ENCODE data around the gene DTYMK.
"Not testable (repeated sequence)": the region's sequence is repeated elsewhere in the genome, so short reads cannot be mapped to it uniquely, and the experiment has no call there.

DTYMK gene

DNA sequence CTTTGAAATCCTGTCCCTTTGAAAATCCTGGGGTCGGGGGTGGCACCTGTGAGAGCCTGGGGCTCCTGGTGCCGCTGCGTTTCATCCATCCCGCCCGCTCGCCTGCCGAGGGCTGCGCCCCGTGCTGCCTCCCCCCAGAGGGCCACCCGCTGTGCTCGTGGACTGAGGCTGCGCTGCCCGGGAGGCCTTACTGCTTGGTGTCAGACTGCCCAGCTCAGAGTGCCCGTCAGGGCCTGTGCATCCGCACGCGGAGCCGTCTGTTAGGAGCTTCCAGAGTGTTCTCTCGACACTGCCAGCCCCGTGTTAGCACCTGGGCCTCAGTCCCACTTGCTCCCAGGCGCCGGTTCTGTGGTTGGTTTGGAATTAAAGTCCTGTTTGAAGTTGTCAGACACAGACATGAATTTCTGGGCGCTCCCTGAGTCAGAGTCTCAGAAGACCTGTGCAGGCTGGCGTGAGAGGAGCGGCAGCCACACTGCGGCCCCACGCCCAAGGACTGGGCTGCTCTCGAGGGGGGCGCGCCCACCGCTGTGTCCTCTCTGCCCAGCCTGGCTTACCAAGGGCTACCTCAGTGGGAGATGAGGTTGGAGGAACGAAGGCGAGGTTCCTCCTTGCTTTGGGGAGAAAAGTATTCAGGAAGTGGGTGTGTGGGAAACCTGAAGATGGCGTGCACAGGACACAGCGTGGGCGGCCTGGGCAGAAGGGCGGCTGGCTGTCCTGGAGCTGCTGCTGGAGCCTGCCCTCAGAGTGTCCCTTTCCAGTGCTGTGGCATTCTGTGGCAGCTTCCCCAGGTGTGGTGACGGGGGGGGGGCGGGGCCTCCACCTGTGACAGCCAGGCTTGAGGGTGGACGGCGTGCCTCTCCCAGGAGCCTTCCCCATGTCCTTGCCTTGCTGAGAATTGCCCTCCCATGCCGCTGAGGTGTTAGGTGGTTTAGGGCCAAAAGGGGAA is 14.1 kb downstream of the DTYMK start:
- no peak for DNase-seq (ENCODE audit: low read depth in 2 of 2)

DNA sequence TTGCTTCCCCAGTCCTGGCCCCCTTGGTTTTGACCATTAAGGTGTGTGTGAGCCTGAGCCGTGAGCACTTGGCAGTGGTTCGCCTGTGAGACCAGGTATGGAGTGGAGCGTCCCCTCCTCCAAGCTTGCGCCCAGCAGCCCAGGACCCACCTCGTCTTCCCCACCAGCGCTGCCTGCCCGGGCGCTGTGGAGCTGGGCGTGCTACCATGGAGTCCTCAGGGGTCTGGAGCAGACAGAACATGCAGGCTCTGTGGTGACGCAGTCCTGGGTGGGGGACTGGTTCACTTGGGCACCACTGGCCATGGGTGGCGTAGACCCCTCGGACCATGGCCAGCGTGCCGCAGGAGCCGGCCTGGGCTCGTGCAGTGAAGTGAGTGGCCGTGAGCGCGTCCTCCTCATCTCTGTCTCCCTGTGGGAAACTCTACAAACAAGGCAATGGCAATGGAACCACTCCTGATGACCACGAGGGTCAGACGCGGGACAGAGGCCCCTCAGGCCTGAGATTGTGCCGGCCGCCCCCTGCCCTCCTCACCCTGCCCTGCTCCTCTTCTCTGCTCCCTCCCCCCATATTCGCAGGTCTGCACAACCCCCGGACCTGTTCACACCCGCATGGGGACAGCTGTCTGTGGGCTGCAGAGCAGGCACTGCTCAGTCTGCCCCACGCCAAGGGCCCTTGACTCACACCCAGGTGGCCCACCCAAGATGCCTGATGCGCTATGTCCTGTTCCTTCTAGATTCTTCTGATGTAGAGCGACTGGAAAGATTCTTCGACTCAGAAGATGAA is 15.0 kb downstream of the DTYMK start:
- DNase-seq (ENCODE audit: low read depth in 2 of 2) = no peak

DNA sequence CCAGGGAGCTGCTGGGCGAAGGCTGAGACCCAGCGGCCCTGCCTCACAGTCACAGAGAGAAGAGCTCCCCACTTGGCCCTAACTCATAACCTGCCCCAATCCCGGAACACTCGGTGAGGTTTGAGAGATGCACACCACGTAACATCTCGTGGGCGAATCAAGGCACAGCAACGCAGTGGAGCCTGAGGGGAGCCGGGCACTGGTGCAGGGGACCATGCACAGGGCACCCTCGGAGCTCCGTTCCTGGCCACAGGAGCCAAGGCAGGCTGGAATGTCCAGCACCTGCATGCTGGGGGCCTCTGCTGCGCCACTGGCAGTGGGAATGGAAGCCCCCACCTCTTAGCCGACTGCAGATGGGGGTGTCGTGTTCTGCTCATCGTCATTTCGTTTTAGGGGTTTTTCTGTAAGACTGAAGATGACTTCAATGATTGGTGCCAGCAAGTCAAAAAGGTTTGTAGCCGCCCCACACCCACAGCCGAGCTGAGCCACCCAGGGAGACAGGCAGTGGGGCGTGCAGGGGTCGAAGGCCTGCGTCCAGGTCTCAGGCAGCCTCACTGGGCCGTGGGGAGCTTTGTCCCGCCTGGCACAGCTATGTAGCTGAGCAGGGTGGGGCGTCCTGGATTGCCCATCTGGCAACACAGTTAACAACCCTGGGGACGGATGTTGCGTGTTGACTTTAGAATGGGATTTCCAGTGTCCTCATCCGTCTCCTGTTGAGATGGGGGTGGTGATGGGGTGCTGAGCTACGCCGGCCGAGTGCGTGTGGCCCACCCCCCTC is 16.1 kb downstream of the DTYMK start:
- DNase-seq (ENCODE audit: low read depth in 2 of 2) = no peak

DNA sequence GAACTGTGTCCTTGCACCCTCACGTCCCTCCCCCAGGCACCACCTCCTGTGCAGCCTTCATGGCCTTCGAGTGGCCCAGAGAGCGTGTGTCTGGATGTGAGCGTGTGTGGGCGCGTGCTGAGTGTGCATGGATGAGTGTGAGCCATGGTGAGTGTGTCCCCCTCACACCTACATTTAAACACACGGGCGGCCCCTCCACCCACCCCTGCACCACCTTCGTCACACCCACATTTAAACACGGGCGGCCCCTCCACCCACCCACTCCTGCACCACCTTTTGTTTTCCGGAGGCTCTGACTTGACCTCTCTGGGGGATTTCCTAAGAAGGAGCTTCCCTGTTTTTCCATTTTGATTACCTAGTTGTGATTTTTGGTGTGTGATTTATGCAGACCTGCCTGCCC is 17.8 kb downstream of the DTYMK start:
- no peak for DNase-seq (ENCODE audit: low read depth in 2 of 2)

DNA sequence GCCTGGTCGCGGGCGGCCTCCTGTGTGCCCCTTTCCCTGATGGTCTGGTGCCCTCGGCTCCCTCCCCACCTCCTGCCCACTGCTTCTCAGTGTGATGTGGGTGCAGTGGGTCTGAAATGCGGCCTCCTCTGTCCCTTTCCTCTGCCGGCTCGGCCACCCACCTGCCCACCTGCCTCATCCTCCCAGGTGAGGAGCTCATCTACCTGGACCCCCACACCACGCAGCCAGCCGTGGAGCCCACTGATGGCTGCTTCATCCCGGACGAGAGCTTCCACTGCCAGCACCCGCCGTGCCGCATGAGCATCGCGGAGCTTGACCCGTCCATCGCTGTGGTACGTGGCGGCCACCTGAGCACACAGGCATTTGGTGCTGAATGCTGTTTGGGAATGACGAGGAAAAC is 18.3 kb downstream of the DTYMK start:
- no peak for DNase-seq (ENCODE audit: low read depth in 2 of 2)

DNA sequence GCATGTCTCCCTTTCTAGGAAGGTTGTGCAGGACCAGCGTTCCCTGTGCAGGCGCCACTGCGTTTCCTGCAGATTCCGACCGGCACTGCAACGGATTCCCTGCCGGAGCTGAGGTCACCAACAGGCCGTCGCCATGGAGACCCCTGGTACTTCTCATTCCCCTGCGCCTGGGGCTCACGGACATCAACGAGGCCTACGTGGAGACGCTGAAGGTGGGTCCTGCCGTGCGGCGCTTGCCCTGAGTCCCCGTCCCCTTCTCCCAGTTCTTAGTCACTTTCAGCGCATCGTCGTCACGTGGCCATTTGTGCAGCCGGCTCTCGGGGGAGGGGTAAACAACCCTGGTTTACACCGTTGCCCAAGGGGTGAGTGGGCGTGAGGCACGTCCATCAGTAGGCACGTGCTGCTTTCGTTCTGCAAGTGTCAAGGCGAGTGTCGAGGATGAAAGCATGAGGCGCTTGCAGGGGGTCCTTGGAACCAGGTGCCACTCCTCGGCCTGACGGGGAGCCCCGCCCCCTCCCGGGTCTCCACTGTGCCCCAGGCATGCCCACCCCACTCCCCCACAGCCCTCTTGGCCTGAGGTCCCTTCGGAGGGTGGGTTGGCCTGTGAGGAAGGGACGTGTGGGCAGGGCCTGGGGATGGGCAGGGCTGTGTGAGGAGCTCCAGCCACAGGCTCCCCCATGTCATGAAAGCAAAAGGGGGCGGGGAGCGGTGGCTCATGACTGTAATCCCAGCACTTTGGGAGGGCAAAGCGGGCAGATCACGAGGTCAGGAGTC is 19.8 kb downstream of the DTYMK start:
- no peak for DNase-seq (ENCODE audit: low read depth in 2 of 2)

DNA sequence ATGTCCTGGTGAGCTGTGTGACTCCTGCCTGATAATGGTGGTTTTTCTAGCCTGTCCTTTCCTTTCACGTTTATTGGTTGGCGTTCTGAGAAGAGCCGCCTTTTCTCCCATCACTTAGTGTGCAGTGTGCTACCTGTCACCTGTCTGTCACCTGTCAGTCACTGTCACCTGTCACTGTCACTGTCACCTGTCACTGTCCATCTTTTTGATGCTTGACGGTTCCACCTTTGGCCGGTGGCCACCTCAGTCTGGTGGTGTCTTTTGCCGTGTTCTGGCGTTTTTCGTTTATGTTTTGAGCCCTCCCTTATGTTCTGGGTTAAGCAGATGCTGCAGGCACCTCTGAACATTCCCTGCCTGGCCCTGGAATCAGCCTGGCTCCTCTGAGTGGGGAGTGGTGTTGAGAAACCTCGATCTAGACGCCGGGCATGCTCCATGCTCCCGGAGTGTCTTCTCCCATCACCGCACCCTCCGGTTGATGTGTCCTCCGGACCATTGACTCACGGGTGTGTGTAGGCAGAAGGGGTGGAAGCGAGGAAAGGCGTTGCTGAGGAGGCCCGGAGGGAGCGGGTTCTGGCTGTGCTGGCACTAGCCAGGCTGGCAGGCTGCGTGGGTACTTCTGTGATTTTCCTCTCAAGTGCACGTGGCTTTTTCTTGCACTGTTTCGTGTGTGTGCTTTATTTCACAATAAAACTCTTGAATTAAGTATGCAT is 20.7 kb downstream of the DTYMK start:
- no peak for DNase-seq (ENCODE audit: low read depth in 2 of 2)

DNA sequence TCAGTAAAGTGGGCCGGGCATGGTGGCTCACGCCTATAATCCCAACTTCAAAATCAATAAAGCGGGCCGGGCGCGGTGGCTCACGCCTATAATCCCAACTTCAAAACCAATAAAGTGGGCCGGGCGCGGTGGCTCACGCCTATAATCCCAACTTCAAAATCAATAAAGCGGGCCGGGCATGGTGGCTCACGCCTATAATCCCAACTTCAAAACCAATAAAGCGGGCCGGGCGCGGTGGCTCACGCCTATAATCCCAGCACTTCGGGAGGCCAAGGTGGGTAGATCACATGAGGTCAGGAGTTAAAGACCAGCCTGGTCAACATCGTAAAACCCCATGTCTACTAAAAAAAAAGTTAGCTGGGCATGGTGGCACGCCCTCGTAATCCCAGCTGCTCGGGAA is 23.9 kb downstream of the DTYMK start:
- not testable (repeated sequence) for DNase-seq (ENCODE audit: low read depth in 2 of 2)

DNA sequence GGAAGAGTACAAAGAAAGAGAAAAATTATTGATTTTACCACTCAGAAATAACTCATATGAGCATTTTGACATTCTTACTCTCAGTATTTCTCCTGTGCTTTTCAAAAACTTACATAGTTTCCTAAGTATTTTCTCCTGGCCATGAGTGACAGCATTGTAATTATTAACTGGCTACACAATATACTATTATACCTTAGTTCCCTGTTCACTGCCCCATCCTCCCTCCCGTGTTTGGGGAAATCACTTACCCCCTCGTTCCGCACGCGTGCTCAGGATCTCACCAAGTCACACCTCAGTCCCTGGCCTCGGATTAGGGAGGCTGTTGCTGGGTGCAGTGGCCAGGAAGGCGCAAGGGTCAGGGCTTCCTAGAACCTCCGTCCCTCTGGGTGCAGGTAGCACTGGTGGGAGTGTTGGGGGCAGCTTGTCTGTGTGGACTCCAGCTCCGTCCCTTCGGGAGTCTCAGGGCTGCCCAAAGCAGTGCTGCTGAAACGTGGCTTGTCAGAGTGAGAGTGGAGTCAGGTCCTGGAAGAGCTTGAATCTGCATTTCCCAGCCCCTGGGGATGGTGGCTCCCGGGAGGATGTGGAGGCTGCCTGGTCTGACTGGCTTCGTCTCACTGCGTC is 25.9 kb downstream of the DTYMK start:
- no peak for DNase-seq (ENCODE audit: low read depth in 2 of 2)

DNA sequence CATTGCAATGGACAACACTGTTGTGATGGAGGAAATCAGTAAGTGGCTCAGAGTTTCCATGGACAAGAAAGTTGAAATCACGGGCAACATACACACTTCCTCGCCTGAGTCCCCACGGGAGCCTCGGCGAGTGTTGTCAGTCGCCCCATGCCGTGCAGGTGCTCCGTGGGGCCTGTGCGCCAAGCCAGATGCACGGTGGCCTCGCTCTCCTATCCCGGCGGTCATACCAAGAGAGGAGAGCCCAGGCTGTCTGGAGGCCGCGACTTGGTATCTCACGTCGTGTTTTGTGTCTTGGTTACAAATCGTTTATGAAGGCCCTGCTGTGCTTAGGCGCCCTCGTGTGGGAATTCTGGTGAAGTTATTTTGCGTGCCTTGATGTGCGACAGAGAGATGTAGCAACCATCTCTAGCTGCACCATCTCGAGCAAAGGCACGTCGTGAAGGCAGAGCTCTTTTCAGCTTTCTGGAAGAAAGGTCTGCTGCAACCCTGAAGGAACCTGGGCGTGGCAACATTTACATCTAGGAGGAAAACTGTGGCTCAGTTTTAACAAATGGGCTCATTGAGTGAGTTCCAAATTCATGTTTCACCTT is 27.4 kb downstream of the DTYMK start:
- DNase-seq (ENCODE audit: low read depth in 2 of 2) = peak; percentile 24 to 29

DNA sequence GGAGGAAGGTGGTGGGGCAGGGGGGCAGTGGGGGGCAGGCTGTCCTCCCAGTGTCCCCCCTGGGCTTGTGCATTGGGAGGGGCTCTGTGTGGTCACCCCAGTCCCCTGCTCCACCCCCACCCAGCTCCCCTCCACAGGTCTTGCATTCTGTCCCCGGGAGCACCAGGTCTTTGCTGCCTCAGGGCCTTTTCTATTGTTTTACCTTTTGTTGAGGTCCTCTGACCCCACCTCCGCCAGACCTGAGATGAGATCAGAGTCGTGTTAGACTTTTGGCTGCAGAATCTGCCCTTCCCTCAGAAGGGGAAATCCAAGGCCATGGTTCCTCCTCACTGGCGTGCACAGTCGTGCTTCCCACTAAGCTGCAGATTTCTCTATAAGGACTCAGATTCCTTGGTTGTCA is 28.3 kb downstream of the DTYMK start:
- DNase-seq (ENCODE audit: low read depth in 2 of 2) = no peak

DNA sequence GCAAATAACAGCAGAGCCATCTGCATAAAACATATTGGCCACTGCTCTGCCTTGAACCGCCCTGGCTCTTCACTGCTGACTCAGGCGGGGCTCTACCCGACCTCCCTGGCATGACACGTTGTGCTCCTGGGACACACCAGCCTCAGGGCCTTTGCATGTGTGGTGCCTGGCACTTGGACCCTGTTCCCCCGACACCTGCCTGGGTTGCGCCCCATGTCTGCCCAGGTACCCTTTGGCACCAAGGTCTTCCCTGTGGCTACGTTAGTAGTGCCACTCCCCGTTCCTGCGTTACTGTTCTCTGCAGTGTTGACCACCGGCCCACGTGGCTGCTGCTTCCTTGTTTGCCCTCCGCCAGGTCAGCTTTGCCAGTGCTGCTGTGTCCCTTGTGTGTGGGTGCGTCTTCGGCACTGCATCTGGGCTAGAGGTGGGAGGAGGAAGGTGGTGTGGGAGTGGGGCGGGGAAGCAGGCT is 28.8 kb downstream of the DTYMK start:
- no peak for DNase-seq (ENCODE audit: low read depth in 2 of 2)

DNA sequence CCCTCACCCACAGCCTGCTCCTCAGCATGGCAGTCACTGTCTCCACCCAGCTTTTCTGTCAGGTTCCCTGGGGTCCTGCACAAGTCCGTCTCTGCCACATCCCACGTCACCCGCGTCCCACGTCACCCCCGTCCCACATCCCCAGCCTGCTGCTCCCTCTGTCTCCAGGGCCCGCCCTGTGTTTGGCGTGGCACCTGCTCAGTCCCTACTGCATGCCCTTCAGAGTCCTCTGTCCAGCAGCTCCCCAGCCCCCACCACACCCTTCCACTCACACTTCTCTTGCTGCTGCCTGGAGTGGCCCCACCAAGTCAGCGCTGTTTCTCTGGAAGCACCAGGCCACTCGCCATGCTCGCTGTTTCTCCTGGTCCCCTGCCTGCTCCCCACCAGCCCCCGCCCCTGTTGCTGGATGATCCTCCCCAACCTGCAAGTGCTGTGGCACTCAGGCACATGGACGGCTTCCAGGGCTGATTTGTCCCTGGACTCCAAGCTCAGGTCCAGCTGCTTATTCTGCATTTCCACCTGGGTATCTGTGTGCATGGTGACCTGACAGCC is 30.3 kb downstream of the DTYMK start:
- DNase-seq (ENCODE audit: low read depth in 2 of 2) = no peak

DNA sequence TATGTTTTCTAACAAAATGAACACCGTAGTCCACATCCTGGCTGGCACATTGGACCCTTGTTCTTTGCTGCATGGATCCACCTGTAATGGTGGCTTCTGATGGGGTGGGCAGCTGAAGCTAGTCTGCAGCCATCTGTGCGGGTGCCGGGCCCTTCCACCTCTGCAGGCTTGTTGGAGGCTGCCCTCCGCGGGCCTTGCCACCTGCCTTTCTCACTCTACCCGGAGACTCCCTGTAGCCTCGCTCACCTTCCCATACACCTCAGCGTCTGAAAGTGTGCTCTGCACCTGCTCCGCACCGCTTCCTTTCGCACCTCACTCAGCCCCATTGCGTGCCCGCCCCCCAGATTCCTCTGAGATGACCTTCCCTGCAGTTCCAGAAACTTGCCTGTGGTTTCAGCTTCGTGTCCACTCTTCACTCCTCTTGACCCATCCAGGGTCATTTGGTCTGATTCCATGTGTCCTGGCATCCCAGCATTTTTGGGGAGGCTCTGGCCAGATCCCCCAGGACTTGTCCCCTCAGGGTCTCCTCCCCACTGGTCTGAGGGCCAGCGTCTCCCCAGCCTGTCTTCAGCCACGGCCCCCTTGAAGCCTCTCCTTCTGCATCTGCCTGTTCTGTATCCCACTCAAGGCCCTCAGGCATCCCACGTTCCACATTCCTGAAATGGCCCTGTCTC is 31.0 kb downstream of the DTYMK start:
- DNase-seq (ENCODE audit: low read depth in 2 of 2) = no peak

DNA sequence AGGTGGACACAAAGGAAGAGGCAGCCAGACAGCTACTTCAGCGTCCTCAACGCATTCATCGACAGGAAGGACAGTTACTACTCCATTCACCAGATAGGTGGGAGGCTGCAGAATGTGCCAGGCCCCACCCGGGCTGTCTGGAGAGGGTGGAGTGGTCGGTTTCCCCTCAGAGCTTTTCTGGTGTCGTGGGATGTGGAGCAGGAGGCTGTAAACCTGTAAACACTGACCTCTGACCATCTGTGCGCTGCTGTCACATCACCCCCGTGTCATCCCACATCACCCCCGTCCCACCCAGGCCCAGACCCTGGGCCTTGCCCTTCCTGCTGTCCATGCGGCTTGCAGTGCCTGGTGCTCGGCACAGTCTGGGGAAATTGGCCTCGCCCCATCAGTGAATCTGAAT is 32.1 kb downstream of the DTYMK start:
- DNase-seq (ENCODE audit: low read depth in 2 of 2) = no peak

DNA sequence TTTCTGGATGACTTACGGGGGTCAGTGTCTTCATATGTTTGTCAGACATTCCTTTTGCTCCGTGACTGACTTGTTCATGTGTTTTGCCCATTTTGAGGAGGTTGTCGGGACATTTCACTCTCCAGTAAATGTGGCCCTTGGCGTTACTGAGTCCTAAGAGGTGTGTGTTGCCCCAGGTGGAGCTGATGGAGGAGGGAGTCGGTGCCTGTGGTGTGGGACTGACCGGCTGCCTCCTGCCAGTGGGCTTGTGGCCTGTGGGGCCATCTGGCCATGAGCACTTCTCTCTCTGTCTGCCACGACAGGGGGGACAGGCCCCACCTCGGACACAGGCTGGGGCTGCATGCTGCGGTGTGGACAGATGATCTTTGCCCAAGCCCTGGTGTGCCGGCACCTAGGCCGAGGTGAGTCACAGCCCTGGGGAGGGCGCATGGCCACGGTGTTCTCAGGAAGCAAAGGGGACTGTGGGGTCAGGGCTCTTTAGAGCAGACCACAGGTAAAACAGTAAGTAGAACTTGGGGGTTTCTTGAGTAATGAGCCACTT is 33.3 kb downstream of the DTYMK start:
- no peak for DNase-seq (ENCODE audit: low read depth in 2 of 2)

DNA sequence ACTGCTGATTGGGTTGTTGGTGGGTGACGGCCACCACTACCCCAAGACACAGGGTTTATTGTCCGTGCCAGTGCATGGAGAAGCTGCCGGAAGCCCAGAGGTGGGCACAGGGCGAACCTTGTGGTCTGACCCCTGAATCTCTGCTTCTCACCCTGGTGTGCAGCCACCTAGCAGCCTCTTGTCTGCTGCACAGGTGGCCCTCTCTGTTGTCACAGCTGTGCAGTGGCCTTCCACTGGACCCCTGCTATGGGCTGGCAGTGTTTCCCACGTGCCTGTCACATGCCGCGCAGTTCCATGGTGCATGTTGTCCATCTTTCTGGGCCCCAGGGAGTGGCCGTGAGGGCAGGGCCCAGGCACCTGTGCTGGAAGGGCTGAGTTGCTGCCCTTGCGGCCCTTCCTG is 33.9 kb downstream of the DTYMK start:
- DNase-seq (ENCODE audit: low read depth in 2 of 2) = no peak

DNA sequence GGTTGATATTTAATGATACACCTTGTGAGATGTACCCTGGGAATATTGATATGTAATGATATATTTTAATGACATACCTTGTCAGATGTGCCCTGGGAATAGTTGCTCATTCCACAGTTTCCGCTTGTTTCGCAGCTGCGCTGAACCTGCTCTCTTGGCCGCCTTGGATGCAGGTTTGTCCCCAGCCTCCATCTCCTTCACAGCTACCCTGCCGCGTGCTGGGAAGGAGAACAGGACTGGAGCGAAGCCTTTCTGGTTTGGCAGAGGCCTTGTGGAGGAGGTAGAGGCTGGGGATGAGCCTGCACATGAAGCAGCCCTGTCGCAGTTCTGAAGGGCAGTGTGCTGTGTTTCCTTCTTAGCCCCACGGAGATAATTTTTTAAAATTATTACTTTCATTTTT is 34.5 kb downstream of the DTYMK start:
- DNase-seq (ENCODE audit: low read depth in 2 of 2) = no peak

DNA sequence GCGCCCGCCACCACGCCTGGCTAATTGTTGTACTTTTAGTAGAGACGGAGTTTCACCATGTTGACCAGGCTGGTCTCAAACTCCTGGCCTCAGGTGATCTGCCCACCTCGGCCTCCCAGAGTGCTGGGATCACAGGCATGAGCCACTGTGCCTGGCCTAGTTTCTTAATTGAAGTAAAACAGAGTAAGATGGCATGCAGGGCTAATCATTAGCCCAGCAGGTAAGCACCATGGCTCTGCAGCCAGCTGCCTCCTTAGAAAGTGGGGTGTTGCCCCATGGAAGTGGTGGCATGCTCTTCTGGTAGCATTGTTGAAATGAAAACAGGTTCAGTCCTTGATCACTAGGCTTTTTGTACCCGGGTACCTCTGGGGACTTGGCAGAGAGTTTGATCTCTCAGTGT is 36.7 kb downstream of the DTYMK start:
- no peak for DNase-seq (ENCODE audit: low read depth in 2 of 2)

Measured in fibroblast of skin of left biceps (primary cell).